IPS-18a (cell line): Measurements from ENCODE around the gene CYBC1.
"Not testable (repeated sequence)": the region's sequence is repeated elsewhere in the genome, so short reads cannot be mapped to it uniquely, and the experiment has no call there.

ENCODE experiments used
- H3K27ac ChIP-seq: one replicate; pipeline ENCODE4 v1.5.1; 2013; ENCODE audit warnings: low read length
- H3K27me3 ChIP-seq: one replicate; pipeline ENCODE4 v1.6.1; 2013; ENCODE audit warnings: mild to moderate bottlenecking, low read length; ENCODE audit not compliant: control insufficient read depth, insufficient read depth
- H3K36me3 ChIP-seq: one replicate; pipeline ENCODE4 v1.6.1; 2013; ENCODE audit warnings: low read depth, low read length; ENCODE audit not compliant: control insufficient read depth
- H3K4me1 ChIP-seq: one replicate; pipeline ENCODE4 v1.6.1; 2013; ENCODE audit warnings: low read depth, low read length; ENCODE audit not compliant: control insufficient read depth
- H3K4me3 ChIP-seq: one replicate; pipeline ENCODE4 v1.5.1; 2013; ENCODE audit warnings: low read length
- H3K9ac ChIP-seq: one replicate; pipeline ENCODE4 v1.6.1; 2013; ENCODE audit warnings: mild to moderate bottlenecking, low read length, moderate library complexity
- H3K9me3 ChIP-seq: one replicate; pipeline ENCODE4 v1.6.1; 2013; ENCODE audit warnings: low read depth, low read length; ENCODE audit not compliant: control insufficient read depth

CYBC1 gene

DNA sequence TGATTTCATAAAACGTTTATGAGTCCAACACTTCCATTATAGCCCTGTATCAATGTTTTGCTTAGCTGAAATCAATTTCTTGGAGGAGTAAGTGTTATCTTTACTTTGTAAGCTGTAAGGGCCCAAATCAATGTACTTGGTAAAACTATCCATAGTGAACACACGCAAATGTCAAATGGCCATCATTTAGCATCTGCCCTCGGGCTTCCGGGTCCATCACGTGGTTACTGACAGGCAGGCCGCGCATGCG lies 7.3 kb upstream of the CYBC1 start:
- Histone ChIP-seq H3K27ac (no peak overlapping the region), H3K4me1 (no peaks in the 10 kb centered on the region), H3K4me3 (peak overlapping the region; percentile 83), H3K27me3 (no peaks in the 10 kb centered on the region), H3K9ac (peak overlapping the region; percentile 82), H3K9me3 (no peaks in the 10 kb centered on the region), H3K36me3 (peaks cover 17% of the 10 kb centered on the region)

DNA sequence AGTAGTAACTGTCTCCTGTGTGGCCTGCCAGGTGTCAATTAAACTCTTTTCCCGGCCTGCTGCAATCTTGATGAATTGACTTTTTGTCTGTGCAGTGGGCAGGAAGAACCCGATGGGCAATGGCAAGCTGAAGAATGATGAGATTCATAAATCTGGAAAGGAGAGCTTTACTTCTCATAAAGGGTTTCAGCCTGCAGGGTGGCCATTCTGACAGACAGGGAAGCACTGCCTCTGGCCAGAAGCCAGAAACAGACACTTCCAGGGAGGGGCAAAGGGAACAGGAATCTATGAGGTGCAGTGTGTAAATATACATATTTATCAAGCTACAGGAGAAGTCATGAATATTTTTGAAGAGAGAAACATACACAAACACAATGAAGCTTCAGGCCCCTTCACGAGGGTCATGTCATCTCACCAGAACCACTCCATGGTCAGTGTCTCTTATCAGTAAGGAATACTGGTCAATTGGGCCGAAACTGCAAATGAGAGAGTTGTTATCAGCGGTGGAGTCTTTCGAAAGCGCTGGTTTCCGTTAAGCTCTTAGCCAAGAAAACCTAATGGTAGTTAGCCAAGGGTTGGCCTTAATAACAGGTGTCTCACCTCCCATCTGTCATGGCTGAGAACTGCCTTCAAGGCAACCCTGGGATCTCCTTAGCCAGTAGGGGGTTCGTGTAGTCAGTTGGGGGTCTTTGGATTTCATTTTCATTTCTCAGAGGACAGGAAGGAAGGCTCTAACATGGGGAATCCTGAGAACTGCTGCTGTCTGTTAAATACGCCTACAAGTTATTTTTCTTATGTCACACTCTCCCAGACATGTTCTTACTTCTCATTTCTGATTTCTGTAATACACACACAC lies 6.7 kb upstream of the CYBC1 start:
- H3K9ac ChIP-seq, result no peak overlapping the region
- no peaks in the 10 kb centered on the region for H3K9me3 ChIP-seq
- H3K27ac ChIP-seq, result no peak overlapping the region
- H3K4me1 ChIP-seq, result no peaks in the 10 kb centered on the region
- H3K36me3 ChIP-seq, result peaks cover 12% of the 10 kb centered on the region
- H3K27me3 ChIP-seq, result no peaks in the 10 kb centered on the region
- peak overlapping the region; percentile 83 for H3K4me3 ChIP-seq

DNA sequence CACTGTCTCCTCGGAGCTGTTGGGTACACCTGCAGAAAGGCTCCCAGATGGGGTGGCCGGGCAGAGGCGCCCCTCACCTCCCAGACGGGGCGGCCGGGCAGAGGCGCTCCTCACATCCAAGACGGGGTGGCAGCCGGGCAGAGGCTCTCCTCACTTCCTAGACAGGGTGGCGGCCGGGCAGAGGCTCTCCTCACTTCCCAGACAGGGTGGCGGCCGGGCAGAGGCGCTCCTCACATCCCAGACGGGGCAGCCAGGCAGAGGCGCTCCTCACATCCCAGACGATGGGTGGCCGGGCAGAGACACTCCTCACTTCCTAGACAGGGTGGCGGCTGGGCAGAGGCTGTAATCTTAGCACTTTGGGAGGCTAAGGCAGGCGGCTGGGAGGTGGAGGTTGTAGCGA lies 3.2 kb upstream of the CYBC1 start:
- H3K27ac ChIP-seq, H3K4me3 ChIP-seq, H3K9ac ChIP-seq, H3K36me3 ChIP-seq, H3K27me3 ChIP-seq, H3K4me1 ChIP-seq, H3K9me3 ChIP-seq: not testable (repeated sequence)

DNA sequence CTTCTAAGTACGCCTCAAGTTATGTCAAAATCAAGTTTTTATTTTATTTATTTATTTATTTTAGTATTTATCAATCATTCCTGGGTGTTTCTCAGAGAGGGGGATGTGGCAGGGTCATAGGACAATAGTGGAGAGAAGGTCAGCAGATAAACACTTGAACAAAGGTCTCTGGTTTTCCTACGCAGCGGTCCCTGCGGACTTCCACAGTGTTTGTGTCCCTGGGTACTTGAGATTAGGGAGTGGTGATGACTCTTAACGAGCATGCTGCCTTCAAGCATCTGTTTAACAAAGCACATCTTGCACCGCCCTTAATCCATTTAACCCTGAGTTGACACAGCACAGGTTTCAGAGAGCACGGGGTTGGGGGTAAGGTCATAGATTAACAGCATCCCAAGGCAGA lies 2.6 kb upstream of the CYBC1 start:
- H3K9me3 ChIP-seq, H3K27ac ChIP-seq, H3K27me3 ChIP-seq, H3K4me3 ChIP-seq, H3K9ac ChIP-seq, H3K4me1 ChIP-seq, H3K36me3 ChIP-seq: not testable (repeated sequence)

DNA sequence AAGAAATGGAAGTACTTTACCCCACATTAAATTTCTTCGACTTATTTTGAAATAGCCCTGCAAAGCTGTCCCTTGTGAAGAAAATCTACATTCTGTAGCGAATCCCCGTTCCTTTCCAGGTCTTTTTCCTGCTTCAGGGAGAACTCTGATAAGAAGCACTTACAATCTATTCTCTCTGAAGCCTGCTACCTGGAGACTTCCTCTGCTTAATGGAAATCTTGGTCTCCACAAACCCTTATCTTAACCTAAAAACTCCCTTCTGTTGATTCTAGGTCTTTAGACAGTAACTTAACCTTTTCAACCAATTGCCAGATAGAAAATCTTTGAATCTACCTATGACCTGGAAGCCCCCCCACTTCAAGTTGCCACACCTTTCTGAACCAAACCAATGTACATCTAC lies 1.6 kb upstream of the CYBC1 start:
- no peaks in the 10 kb centered on the region for H3K36me3 ChIP-seq

DNA sequence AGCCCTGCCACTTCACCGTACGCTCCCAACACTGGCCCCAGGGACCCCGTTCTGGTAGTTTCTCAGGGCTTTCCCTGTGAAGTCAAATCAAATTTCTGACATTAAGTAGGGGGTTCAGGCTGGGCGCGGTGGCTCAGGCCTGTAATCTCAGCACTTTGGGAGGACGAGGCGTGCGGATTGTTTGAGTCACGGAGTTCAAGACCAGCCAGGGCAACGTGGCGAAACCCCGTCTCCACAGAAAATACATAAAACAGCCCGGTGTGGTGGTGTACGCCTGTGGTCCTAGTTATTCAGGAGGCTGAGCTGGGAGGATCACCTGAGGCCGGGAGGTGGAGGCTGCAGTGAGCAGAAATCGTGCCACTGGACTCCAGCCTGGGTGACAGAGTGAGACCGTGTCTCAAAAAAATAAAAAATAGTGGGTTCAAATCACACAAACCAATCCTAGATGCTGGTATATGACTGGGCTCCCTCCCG lies 632 bp downstream of the CYBC1 start:
- peaks cover 4% of the 10 kb centered on the region for H3K36me3 ChIP-seq
- H3K27me3 ChIP-seq, result no peaks in the 10 kb centered on the region
- H3K4me3 ChIP-seq, result peak overlapping the region; percentile 73
- no peaks in the 10 kb centered on the region for H3K9me3 ChIP-seq
- H3K9ac ChIP-seq, result peak overlapping the region; percentile 73
- H3K27ac ChIP-seq, result no peak overlapping the region
- H3K4me1 ChIP-seq, result no peaks in the 10 kb centered on the region

More for the DNA sequence above, 1.6 kb upstream of the CYBC1 start:
- H3K9me3 ChIP-seq, result no peaks in the 10 kb centered on the region
- no peak overlapping the region for H3K9ac ChIP-seq
- H3K27ac ChIP-seq, result no peak overlapping the region
- no peaks in the 10 kb centered on the region for H3K27me3 ChIP-seq
- H3K4me1 ChIP-seq, result no peaks in the 10 kb centered on the region
- no peak overlapping the region for H3K4me3 ChIP-seq

DNA sequence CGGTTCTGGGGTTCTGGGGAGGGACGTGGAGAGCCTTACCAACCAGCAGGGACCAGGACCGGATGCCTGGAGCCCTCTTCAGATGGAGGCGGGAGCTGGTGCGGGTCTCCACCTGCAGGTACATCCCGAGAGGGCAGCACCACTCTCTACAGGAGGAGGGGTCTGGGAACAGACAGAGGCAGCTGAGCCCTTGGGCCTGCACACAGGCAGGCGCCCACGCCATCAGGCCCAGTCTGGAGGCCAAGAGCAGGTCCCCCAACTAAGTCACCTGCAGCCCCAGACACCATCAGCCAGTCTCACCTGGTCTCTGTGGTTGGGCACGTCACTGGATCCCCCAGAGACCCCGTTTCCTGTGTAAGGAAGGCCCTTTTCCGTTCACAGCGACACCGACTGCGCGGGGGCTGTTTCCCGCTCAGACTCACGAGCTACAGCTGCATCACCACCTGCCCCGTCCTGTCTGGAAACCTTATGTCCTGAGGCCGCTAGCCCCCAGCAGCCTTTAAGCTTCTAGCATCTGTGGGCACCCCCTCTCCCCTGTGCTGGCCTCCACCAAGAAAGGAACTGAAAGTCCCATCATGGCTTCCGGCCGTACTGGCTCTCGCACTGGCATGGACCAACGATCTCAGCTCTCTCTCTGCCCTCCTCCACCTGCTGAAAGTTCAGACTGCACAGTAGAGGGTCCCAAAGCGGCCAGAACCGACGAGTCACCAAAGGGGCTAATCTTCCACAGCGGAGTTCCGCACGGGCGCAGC lies 1.2 kb downstream of the CYBC1 start:
- Histone ChIP-seq H3K27ac (no peak overlapping the region), H3K36me3 (peaks cover 4% of the 10 kb centered on the region), H3K9me3 (no peaks in the 10 kb centered on the region), H3K4me3 (peak overlapping the region; percentile 73), H3K27me3 (no peaks in the 10 kb centered on the region), H3K9ac (no peak overlapping the region), H3K4me1 (no peaks in the 10 kb centered on the region)

DNA sequence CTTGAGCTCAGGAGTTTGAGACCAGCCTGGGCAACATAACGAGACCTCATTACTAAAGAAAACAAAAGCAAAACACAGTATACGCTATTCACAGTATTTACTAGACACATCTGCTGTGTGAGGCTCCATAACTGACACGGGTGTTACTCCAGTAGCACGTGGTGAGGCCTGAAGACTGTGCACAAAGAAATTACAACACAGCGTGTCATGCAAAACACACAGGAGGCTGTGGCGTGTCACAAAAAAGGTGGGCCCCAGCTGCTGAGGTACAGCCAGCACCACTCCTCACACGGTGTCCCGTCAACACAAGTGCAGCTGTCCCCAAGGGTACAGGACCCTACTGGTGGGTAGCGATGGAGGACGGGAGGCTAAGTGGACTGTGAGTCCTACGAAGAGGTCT lies 2.7 kb downstream of the CYBC1 start:
- Histone ChIP-seq H3K27ac (no peak overlapping the region), H3K36me3 (peaks cover 4% of the 10 kb centered on the region), H3K27me3 (no peaks in the 10 kb centered on the region), H3K4me3 (no peak overlapping the region), H3K4me1 (no peaks in the 10 kb centered on the region), H3K9ac (no peak overlapping the region), H3K9me3 (no peaks in the 10 kb centered on the region)

DNA sequence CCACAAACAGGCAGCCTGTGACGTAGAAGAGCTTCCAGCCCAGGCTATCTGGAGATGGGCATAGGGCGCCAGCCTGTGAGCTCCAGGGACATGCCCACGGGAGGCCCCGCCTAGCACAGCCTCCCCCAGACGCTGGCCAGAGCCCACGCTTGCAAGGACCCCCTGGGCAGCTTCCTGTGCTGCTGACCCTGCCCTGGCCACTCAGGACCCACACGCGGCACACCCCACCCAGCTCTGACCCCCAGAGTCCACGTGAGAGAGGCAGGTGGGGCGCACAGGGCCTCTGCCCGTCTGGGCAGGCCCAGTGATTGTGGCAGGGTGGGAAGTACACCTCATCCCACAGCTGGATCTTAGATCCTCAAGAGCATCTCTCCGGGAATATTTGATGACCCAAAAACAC lies 3.9 kb downstream of the CYBC1 start:
- no peaks in the 10 kb centered on the region for H3K4me1 ChIP-seq
- H3K9ac ChIP-seq, result no peak overlapping the region
- H3K9me3 ChIP-seq, result no peaks in the 10 kb centered on the region
- no peak overlapping the region for H3K4me3 ChIP-seq
- no peaks in the 10 kb centered on the region for H3K27me3 ChIP-seq
- no peak overlapping the region for H3K27ac ChIP-seq
- peaks cover 4% of the 10 kb centered on the region for H3K36me3 ChIP-seq

DNA sequence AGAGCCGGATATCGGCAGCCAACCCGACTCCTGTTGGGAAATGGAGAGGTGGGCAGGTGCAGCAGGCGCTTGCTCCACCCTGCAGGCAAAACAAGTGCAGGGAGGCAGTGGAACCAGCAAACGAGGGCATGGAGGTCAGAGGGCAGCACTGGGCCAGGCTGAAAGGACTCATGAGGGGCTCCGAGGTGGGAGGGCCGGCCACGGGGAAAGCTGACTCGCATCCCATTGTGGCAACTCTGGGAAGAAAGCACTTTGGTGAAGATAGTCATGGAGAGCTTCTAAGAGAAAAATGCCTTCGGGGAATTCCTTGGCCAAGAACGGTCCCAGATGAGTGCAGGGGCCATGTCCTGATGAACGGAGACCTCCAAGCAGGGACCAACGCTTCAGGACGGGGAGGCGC lies 4.4 kb downstream of the CYBC1 start:
- no peak overlapping the region for H3K4me3 ChIP-seq
- peaks cover 4% of the 10 kb centered on the region for H3K36me3 ChIP-seq
- no peak overlapping the region for H3K9ac ChIP-seq
- H3K27ac ChIP-seq, result no peak overlapping the region
- no peaks in the 10 kb centered on the region for H3K4me1 ChIP-seq
- H3K27me3 ChIP-seq, result no peaks in the 10 kb centered on the region
- H3K9me3 ChIP-seq, result no peaks in the 10 kb centered on the region

DNA sequence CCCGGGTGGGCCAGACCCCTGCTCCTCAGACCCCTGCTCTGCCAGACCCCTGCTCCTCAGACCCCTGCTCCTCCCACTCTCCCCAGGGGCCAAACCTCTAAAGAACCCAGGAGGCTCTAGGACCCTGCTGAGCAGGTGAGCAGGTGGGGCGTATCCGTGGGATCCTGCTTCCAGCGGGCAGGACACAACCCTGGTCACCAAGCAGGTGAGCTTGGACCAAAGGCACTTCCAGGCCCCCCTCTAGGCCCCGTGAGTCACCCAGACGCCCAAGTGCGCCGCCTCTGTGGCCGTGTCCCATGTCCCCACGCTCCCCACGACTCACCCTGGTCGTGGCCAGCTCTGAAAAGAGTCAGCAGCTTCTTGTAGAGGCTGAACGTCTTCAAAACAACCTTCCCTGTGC lies 5.0 kb downstream of the CYBC1 start:
- H3K9ac ChIP-seq, result no peak overlapping the region
- peaks cover 4% of the 10 kb centered on the region for H3K36me3 ChIP-seq
- H3K4me1 ChIP-seq, result no peaks in the 10 kb centered on the region
- no peak overlapping the region for H3K4me3 ChIP-seq
- no peak overlapping the region for H3K27ac ChIP-seq
- no peaks in the 10 kb centered on the region for H3K9me3 ChIP-seq
- no peaks in the 10 kb centered on the region for H3K27me3 ChIP-seq
